ENCODE measurements around the gene BOLA1.
A peak's percentile ranks its signal among the peaks of the same experiment; 100 is the strongest.
"Not testable (repeated sequence)": the region's sequence is repeated elsewhere in the genome, so short reads cannot be mapped to it uniquely, and the experiment has no call there.

Gene BOLA1

DNA sequence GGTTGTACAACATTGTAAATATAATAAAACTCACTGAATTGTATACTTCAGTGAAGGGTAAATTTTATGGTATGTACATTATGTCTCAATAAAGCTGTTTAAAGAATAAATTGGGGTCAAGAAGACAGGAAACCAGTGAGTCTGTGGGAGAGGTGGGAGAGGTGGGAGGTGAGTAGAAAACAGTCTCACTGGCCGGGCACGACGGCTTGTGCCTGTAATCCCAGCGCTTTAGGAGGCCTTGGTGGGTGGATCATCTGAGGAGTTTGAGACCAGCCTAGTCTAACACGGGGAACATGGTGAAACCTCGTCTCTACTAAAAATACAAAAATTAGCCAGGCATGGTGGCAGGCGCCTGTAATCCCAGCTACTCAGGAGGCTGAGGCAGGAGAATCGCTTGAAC, 33.1 kb downstream of the BOLA1 start:
- no peak for DNase-seq

DNA sequence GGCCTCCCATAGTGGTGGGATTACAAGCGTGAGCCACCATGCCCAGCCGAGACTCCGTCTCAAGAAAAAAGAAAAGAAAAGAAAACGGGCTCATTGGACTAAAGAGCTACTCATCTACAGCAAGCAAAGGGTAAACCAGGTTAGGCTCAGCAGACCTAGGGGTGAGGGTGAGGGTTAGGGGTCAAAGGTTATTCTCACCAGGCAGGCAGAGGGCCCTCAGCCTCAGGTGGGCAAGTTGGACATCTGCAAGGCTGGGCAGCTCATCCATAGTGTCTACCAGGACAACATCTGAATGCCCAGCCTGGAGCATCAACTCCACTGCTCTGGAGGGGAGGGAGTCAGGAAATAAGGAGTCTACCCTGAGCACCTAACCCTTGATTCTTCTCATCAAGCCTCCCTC, 33.8 kb downstream of the BOLA1 start:
- no peak for DNase-seq

DNA sequence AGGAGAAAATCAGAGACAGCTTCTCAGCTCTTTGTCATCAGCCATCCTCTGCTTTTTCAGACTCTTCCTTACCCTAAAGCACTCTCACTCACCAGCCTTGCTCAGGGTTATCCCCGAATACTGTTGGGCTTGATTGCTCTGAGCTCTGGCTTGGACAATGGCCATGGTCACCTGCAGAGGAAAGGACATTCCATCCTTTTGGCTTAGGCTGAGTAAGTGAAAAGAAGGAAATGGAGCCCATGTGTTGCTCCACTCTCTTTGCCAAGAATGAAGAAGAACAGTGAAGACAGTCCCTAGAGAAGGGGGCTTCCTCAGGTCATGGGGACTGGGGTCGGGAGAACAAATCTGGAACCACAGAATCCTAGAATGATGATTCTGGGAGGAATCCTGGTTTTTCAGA, 35.0 kb downstream of the BOLA1 start:
- DNase-seq = no peak

DNA sequence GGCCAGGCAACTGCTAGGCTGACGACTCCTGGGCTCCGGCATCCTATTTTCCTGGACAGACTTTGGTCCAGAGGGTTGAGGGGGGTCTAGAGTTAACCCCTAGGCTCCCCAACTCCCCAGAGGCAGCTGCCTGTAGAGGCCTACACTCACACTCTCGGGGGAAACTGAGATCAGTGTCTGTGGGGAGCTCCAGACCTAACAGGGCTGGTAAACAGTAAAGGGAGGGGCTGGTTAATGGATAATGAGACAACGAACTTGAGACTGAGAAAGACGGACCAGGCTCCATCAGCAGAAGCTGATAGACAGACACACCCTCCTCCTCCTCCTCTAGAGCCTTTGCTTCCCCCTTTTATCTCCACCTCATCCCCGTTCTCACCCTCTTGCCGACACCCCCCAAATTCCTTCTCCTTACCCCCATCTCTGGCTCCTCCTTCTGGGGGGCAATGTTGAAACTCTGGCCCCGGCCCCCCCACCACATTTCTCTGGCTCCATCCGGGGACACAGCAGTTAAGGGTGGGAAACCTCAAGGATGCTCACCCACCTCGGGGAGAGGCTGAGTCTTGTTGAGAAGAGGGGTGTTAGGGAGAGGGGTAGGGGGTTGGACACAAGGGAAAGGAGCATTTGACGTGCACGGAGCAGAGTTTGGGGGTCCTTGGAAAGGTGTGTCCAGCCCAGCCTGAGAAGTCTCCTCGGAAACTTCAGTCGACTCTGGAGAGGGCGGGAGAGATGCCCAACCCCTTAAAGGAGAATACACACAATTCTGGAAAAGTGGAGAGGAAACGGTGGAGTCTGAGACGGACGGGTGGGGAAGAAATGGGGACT, 37.0 kb downstream of the BOLA1 start, which contains the start of gene MTMR11:
TSS of gene MTMR11 (minus strand) at position 710 of the 822 bp plus-strand sequence. CDS start at position 478, 232 bp downstream.
- DNase-seq = no peak

DNA sequence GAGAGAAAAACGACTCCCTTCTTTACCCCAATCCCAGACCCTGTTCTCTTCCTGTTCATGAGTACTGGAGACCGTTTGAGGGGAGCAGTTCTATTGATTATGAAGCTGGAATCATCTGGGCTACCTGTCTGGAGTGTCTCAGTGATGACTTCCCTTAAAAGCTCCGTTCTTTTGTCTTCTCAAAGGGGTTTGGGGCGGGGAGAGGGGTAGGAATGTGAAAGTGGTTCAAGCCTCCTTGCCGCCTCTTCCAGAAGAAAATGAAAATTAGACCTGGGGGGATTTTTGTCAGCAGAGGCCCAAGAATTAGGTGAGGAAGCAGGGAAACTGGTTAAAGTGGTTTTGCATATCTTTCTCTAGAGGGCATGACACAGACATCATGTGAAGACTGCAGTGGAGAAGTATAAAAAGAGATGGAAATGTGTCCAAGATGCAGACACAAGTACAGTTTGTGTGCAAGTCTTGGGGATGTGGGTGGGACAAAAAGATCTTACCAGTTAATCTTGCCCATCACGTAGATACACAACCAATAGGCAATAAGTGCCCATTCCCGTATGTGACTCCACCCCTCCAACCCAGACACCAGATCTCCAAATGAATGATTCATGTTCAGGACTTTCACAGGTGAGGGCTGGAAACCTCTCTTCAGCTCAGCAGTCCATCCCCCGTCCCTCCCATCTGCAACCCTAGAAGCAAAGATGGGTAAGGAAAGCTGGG, 37.8 kb downstream of the BOLA1 start:
- DNase-seq = peak in 3 of 4 experiments; percentile 22 to 48 (median 46)

DNA sequence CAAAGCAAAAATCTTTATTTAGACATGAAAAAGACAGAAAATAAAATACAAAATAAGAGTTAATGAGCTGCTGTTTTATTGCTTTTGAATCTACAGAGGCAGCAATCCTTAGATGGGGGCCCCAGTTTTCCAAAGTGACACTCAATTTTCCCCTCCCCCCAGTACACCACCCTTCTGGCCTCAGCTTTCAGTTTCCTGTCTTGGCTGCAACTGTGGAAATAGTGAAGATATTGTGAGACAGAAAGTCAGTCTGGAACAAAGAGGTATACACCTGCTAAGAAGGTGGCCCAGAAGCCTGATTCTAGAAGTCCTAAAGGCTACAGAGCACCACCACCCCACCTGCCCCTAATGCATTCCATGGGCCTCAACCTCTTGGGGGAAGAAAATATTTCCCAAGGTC, 38.4 kb downstream of the BOLA1 start:
- no peak for DNase-seq

DNA sequence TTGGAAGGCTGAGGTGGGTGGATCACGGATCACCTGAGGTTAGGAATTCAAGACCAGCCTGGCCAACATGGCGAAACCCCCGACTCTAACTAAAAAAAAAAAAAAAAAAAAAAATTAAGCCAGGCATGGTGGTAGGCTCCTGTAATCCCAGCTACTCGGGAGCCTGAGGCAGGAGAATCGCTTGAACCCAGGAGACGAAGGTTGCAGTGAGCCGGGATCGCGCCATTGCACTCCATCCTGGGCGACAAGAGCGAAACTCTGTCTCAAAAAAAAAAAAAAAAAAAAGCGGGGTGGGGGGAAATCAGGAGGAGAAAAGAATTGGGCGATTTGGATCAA, 39.3 kb downstream of the BOLA1 start:
- DNase-seq = not testable (repeated sequence)

DNA sequence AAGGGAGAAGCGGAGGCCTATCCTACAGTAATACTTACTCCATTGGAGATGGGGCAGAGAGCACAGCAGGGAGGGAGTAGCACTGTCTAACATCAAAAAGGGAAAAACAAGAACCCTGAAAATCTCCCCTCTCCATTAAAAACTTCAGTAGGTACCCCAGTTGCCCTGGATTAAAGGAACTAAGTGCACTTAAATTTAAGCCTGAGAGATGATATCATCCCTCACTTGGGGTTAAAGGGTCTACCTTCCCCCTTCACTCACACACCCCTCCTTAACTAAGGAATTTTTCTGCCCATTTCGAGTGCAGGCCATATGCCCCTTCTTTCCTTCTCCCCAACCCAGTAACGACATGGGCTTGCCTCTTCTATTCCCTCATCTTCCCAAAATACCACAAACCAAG, 41.1 kb downstream of the BOLA1 start:
- no peak for DNase-seq

DNA sequence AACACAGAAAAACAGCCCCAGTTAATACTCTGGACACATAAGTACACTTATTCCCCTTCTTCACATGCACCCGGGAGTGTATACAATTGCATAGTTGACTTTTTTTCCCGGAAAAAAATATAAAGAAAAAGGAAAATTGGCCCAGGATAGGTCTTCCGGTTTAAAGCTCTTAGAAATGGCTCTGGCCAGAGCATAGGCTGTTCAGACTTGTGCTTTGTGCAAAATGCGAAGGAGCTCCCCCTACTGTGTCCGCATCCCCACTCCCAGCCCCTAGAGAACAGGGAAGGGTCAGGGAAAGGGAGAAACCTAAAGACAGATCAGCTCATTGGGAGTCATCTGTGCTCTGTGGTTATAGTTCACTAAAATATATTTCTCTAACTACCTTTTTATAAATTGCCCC, 42.8 kb downstream of the BOLA1 start:
- peak in 1 of 4 experiments; percentile 21 for DNase-seq

DNA sequence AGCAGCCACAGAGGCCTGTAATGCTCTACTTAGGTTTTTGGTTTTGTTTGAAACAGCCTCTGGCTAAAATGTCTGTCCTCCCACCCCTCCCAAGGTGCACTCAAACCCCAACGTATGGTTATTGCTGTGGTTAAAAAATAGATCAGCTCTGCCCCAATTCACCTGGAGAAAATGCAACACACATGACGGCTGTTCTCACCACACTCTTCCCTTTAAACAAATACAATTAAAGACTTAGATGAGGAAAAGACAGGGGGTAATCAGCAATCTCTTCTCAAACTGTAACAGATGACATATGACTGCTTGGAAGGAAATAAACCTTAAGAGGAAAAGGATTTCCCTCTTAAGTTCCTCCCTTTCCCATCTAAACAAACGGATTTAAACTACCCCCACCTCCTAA, 43.5 kb downstream of the BOLA1 start:
- DNase-seq = no peak

DNA sequence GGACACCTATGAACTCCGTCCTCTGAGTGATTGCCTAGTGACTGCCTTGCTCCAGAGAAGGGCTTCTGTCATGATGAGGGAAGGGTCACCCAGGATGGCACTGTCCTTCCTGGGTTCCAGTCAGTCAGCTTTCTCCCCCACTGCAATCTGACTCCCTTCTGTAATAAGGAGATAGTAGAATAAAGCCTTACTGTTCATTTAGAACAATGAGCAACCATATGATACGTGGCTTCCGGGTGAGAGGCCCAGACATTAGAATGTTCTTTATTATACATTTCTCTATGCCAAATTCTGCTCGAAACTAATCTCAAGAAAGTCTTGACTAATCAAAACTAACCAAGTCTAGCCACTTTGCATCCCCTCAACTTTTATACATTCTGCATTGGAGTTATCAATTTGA, 45.8 kb downstream of the BOLA1 start:
- DNase-seq = no peak

DNA sequence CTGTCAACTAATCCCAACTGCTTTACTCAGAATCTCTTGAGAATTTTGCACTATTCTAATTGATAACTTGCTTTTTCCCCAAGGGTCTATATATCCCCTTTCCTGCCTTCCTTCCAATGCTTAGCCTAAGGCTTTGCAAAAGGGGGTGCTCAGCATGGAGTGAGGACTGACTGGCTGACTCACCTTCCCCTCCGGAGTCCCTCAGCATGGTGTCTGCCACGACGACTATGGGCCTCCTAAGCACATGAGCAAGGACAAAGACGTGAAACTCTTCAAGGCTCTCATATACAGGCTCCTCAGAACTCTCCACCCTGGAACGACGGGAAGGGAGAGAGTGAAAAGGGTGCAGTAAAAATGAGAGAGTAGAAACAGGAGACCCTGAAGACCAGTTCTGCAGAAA, 50.5 kb downstream of the BOLA1 start:
- DNase-seq = no peak

Data from suppressor macrophage (primary cell).